Ishikawa (cell line): Measurements from ENCODE around the gene IQCH.

Experiments used
- CEBPB ChIP-seq: IDR thresholded peaks from 2 replicates; pipeline ENCODE4 v1.6.1; 2012
- CREB1 ChIP-seq: IDR thresholded peaks from 2 replicates; pipeline ENCODE4 v1.6.1; 2012; ENCODE audit warnings: low read depth
- EGR1 ChIP-seq: IDR thresholded peaks from 2 replicates; pipeline ENCODE4 v1.6.1; 2012
- EP300 ChIP-seq: IDR thresholded peaks from 2 replicates; pipeline ENCODE4 v1.6.1; 2012; ENCODE audit warnings: borderline replicate concordance
- FOXM1 ChIP-seq: IDR thresholded peaks from 2 replicates; pipeline ENCODE4 v1.6.1; 2012; ENCODE audit warnings: low read depth, borderline replicate concordance
- MAX ChIP-seq: IDR thresholded peaks from 2 replicates; pipeline ENCODE4 v1.6.1; 2012
- NFIC ChIP-seq: IDR thresholded peaks from 2 replicates; pipeline ENCODE4 v1.6.1; 2012
- TAF1 ChIP-seq: IDR thresholded peaks from 2 replicates; pipeline ENCODE4 v1.6.1; 2012; ENCODE audit warnings: low read depth, mild to moderate bottlenecking
- TCF12 ChIP-seq: IDR thresholded peaks from 2 replicates; pipeline ENCODE4 v1.6.1; 2012; ENCODE audit warnings: low read depth
- TEAD4 ChIP-seq: IDR thresholded peaks from 2 replicates; pipeline ENCODE4 v1.6.1; 2012
- USF1 ChIP-seq: IDR thresholded peaks from 2 replicates; pipeline ENCODE4 v1.6.1; 2012
- YY1 ChIP-seq: IDR thresholded peaks from 2 replicates; pipeline ENCODE4 v1.6.1; 2012; ENCODE audit warnings: low read depth
- ZBTB7A ChIP-seq: IDR thresholded peaks from 2 replicates; pipeline ENCODE4 v1.6.1; 2012; ENCODE audit warnings: low read depth
- TF ChIP-seq, protein P1 (sequence below): IDR thresholded peaks from 2 replicates; pipeline ENCODE4 v1.6.1; 2012; ENCODE audit warnings: low read depth, mild to moderate bottlenecking

Gene IQCH

GRCh38 chr15:67413770-67414390, 159.3 kb downstream of the IQCH start:
- TF ChIP-seq EP300 (no peak), USF1 (no peak), TAF1 (no peak)
- TF ChIP-seq, protein P1, sequence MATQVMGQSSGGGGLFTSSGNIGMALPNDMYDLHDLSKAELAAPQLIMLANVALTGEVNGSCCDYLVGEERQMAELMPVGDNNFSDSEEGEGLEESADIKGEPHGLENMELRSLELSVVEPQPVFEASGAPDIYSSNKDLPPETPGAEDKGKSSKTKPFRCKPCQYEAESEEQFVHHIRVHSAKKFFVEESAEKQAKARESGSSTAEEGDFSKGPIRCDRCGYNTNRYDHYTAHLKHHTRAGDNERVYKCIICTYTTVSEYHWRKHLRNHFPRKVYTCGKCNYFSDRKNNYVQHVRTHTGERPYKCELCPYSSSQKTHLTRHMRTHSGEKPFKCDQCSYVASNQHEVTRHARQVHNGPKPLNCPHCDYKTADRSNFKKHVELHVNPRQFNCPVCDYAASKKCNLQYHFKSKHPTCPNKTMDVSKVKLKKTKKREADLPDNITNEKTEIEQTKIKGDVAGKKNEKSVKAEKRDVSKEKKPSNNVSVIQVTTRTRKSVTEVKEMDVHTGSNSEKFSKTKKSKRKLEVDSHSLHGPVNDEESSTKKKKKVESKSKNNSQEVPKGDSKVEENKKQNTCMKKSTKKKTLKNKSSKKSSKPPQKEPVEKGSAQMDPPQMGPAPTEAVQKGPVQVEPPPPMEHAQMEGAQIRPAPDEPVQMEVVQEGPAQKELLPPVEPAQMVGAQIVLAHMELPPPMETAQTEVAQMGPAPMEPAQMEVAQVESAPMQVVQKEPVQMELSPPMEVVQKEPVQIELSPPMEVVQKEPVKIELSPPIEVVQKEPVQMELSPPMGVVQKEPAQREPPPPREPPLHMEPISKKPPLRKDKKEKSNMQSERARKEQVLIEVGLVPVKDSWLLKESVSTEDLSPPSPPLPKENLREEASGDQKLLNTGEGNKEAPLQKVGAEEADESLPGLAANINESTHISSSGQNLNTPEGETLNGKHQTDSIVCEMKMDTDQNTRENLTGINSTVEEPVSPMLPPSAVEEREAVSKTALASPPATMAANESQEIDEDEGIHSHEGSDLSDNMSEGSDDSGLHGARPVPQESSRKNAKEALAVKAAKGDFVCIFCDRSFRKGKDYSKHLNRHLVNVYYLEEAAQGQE: no peak

DNA sequence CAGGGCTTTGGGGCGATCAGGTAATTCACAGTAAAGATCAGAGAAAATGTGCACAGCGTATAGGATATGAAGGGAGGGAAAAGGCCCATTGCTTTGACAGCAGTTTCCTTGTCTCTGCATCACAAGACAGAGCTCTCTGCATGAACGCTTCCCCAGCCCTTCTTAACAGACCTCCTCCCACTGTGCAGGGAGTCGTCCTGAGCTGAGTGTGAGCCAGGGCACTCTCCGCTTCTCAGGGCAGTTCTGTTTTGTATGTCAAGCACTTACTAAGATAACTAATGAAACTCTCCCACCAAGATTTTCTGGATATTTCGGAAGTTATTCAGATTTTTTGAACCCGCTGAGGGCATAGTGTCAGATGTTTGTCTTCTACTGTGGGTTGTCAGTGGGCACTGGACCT, 160.6 kb downstream of the IQCH start:
- TF ChIP-seq MAX (no peak), TEAD4 (no peak), ZBTB7A (no peak), TAF1 (no peak), TCF12 (no peak), CEBPB (no peak), FOXM1 (no peak), YY1 (no peak)

GRCh38 chr15:67416891-67417290, 162.3 kb downstream of the IQCH start:
- TF ChIP-seq CEBPB: no peak

GRCh38 chr15:67419705-67420104, 165.1 kb downstream of the IQCH start:
- TF ChIP-seq, protein P1: no peak
- TF ChIP-seq CREB1: no peak
- TF ChIP-seq ZBTB7A: no peak
- TF ChIP-seq NFIC: no peak

GRCh38 chr15:67420137-67420536, 165.6 kb downstream of the IQCH start:
- no peak for TF ChIP-seq NFIC
- TF ChIP-seq, protein P1: no peak
- TF ChIP-seq YY1: no peak
- TF ChIP-seq CREB1: no peak
- no peak for TF ChIP-seq USF1

- TF ChIP-seq MAX (no peak), TAF1 (no peak), TEAD4 (no peak), EGR1 (no peak)
These were observed 166.5 kb downstream of the IQCH start for GRCh38 chr15:67421105-67421504.
